Neural cell (in vitro differentiated cells): Measurements from ENCODE around the gene FGF1. TPM values are rescaled to one million over a fixed set of nuclear protein-coding genes. Genes with fewer than 3 reads are reported as not detected.

Experiments
- H2AFZ ChIP-seq: fragments of 200-600, 300-800 bp; sonication (generic), shearing (Covaris generic); 2 replicates; pipeline ENCODE4 v1.6.0; 2014; ENCODE audit warnings: low read depth, mild to moderate bottlenecking, antibody characterized with exemption, low read length, moderate library complexity
- H3F3A ChIP-seq: fragments of 200-600 bp; shearing (Covaris generic); 2 replicates; pipeline ENCODE4 v1.6.1; 2016; ENCODE audit warnings: mild to moderate bottlenecking, moderate library complexity, mixed read lengths, antibody characterized with exemption, low read length; ENCODE audit not compliant: insufficient read depth, poor library complexity, severe bottlenecking
- H3K27ac ChIP-seq: fragments of 200-600, 300-800 bp; sonication (generic), shearing (Covaris generic); 2 replicates; pipeline ENCODE4 v1.5.1; 2014; ENCODE audit warnings: mild to moderate bottlenecking, low read length, moderate library complexity
- H3K27me3 ChIP-seq: fragments of 300-800, 200-600 bp; sonication (generic), shearing (Covaris generic); 2 replicates; pipeline ENCODE4 v1.6.0; 2014; ENCODE audit warnings: mild to moderate bottlenecking, low read depth, low read length, moderate library complexity; ENCODE audit not compliant: insufficient read depth
- H3K36me3 ChIP-seq: fragments of 300-800, 200-600 bp; sonication (generic), shearing (Covaris generic); 2 replicates; pipeline ENCODE4 v1.5.1; 2014; ENCODE audit warnings: mild to moderate bottlenecking, antibody characterized with exemption, low read length, moderate library complexity; ENCODE audit not compliant: insufficient read depth
- H3K4me2 ChIP-seq: fragments of 300-800, 200-600 bp; sonication (generic), shearing (Covaris generic); 2 replicates; pipeline ENCODE4 v1.6.0; 2014; ENCODE audit warnings: mild to moderate bottlenecking, low read length
- H3K4me3 ChIP-seq: fragments of 300-800, 200-600 bp; sonication (generic), shearing (Covaris generic); 2 replicates; pipeline ENCODE4 v1.5.1; 2014; ENCODE audit warnings: mild to moderate bottlenecking, low read length, moderate library complexity
- H3K79me2 ChIP-seq: fragments of 200-600 bp; shearing (Covaris generic); replicated peaks from 2 replicates; pipeline ENCODE4 v1.6.0; 2014; ENCODE audit warnings: mild to moderate bottlenecking, low read length, moderate library complexity; ENCODE audit not compliant: insufficient read depth
- H3K9ac ChIP-seq: fragments of 300-800, 200-600 bp; sonication (generic), shearing (Covaris generic); 2 replicates; pipeline ENCODE4 v1.6.1; 2016; ENCODE audit warnings: mild to moderate bottlenecking, low read length, mixed read lengths
- H3K9me2 ChIP-seq: fragments of 200-600 bp; shearing (Covaris generic); 2 replicates; pipeline ENCODE4 v1.6.1; 2016; ENCODE audit warnings: mild to moderate bottlenecking, low read length, mixed read lengths; ENCODE audit not compliant: insufficient read depth
- H3K9me3 ChIP-seq: fragments of 200-600, 300-800 bp; sonication (generic), shearing (Covaris generic); 2 replicates; pipeline ENCODE4 v1.6.1; 2016; ENCODE audit warnings: mild to moderate bottlenecking, mixed run types, low read length, moderate library complexity, mixed read lengths
- H4K20me1 ChIP-seq: fragments of 200-600 bp; shearing (Covaris generic); 2 replicates; pipeline ENCODE4 v1.6.1; 2016; ENCODE audit warnings: mild to moderate bottlenecking, mixed run types; ENCODE audit not compliant: insufficient read depth
- EP300 ChIP-seq: fragments of 450-650 bp; conservative IDR thresholded peaks from 2 replicates; pipeline ENCODE4 v1.6.1; 2014; ENCODE audit warnings: antibody characterized with exemption, mild to moderate bottlenecking, moderate library complexity; ENCODE audit not compliant: poor library complexity, severe bottlenecking
- EZH2 ChIP-seq: fragments of 200-600, 300-800 bp; shearing (Covaris generic), sonication (generic); IDR thresholded peaks from 2 replicates; pipeline ENCODE4 v1.6.1; 2014; ENCODE audit warnings: antibody characterized with exemption, low read length, borderline replicate concordance, mild to moderate bottlenecking; ENCODE audit not compliant: insufficient read depth, poor library complexity, severe bottlenecking
- MXI1 ChIP-seq: fragments of 450-650 bp; conservative IDR thresholded peaks from 2 replicates; pipeline ENCODE4 v1.6.1; 2014; ENCODE audit warnings: antibody characterized with exemption, mild to moderate bottlenecking; ENCODE audit not compliant: poor library complexity, severe bottlenecking
- POLR2AphosphoS5 ChIP-seq: IDR thresholded peaks from 2 replicates; pipeline ENCODE4 v1.6.1; 2012
- RAD21 ChIP-seq: fragments of 450-650 bp; conservative IDR thresholded peaks from 2 replicates; pipeline ENCODE4 v1.6.1; 2014; ENCODE audit warnings: antibody characterized with exemption, mild to moderate bottlenecking, moderate library complexity
- SMC3 ChIP-seq: fragments of 450-650 bp; conservative IDR thresholded peaks from 2 replicates; pipeline ENCODE4 v1.6.1; 2014; ENCODE audit warnings: antibody characterized with exemption, mild to moderate bottlenecking, moderate library complexity; ENCODE audit not compliant: poor library complexity
- TAF1 ChIP-seq: IDR thresholded peaks from 2 replicates; pipeline ENCODE4 v1.6.1; 2012; ENCODE audit warnings: low read depth
- polyA plus RNA-seq: library from polyadenylated mRNA; depleted of rRNA; stranded (reverse); fragments of >200 nt; gene quantifications from 2 replicates; pipeline ENCODE4 v1.2.3, GENCODE V29; 2014
- TF ChIP-seq, protein P1 (sequence below): IDR thresholded peaks from 2 replicates; pipeline ENCODE4 v1.6.1; 2012; ENCODE audit warnings: borderline replicate concordance
- TF ChIP-seq, protein P2 (sequence below): fragments of 450-650 bp; IDR thresholded peaks from 2 replicates; pipeline ENCODE4 v1.5.1; 2014; ENCODE audit warnings: antibody characterized with exemption, mild to moderate bottlenecking, moderate library complexity; ENCODE audit not compliant: poor library complexity, severe bottlenecking

FGF1 gene
- polyA plus RNA-seq, 1 donor from 2014 or later = not detected

DNA sequence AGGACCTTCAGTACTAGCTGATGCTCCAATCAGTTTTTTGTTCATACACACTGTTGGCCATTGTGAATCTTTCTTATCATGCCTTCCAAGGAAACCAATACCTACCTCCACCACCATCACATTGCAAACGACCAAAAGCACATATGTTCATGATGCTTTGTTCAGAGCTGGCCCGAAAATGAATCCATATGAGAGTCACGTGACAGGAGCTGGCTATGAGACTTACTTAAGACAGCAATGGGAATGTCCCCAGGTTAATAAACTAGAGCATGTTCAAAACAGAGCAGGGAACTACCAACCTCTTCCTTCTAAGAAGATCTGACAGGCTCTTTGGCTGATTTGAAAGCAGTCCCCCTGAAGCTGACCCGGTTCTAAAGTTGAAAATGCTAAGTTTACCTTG is 93.5 kb downstream of the FGF1 start:
- H3K9ac ChIP-seq = no peak overlapping the region
- H2AFZ ChIP-seq = no peak overlapping the region
- H3K27ac ChIP-seq = no peak overlapping the region
- no peaks in the 10 kb centered on the region for H3K79me2 ChIP-seq
- no peaks in the 10 kb centered on the region for H3F3A ChIP-seq
- H3K27me3 ChIP-seq = no peaks in the 10 kb centered on the region
- H3K4me3 ChIP-seq = no peak overlapping the region
- H3K4me2 ChIP-seq = no peak overlapping the region
- no peaks in the 10 kb centered on the region for H3K9me2 ChIP-seq
- no peaks in the 10 kb centered on the region for H4K20me1 ChIP-seq
- no peaks in the 10 kb centered on the region for H3K9me3 ChIP-seq
- TF ChIP-seq EP300 = no peak
- no peak for TF ChIP-seq TAF1
- no peak for TF ChIP-seq POLR2AphosphoS5
- no peak for TF ChIP-seq RAD21
- TF ChIP-seq SMC3 = no peak
- TF ChIP-seq, protein P1, sequence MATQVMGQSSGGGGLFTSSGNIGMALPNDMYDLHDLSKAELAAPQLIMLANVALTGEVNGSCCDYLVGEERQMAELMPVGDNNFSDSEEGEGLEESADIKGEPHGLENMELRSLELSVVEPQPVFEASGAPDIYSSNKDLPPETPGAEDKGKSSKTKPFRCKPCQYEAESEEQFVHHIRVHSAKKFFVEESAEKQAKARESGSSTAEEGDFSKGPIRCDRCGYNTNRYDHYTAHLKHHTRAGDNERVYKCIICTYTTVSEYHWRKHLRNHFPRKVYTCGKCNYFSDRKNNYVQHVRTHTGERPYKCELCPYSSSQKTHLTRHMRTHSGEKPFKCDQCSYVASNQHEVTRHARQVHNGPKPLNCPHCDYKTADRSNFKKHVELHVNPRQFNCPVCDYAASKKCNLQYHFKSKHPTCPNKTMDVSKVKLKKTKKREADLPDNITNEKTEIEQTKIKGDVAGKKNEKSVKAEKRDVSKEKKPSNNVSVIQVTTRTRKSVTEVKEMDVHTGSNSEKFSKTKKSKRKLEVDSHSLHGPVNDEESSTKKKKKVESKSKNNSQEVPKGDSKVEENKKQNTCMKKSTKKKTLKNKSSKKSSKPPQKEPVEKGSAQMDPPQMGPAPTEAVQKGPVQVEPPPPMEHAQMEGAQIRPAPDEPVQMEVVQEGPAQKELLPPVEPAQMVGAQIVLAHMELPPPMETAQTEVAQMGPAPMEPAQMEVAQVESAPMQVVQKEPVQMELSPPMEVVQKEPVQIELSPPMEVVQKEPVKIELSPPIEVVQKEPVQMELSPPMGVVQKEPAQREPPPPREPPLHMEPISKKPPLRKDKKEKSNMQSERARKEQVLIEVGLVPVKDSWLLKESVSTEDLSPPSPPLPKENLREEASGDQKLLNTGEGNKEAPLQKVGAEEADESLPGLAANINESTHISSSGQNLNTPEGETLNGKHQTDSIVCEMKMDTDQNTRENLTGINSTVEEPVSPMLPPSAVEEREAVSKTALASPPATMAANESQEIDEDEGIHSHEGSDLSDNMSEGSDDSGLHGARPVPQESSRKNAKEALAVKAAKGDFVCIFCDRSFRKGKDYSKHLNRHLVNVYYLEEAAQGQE = no peak
- TF ChIP-seq EZH2 = no peak
- TF ChIP-seq MXI1 = no peak
- no peaks in the 10 kb centered on the region for H3K36me3 ChIP-seq

GRCh38 chr5:142590451-142591231 is 95.2 kb downstream of the FGF1 start:
- TF ChIP-seq, protein P1 = no peak
- TF ChIP-seq EP300 (no peak), EZH2 (no peak), TAF1 (no peak), SMC3 (no peak), MXI1 (no peak), RAD21 (no peak), POLR2AphosphoS5 (no peak)
- TF ChIP-seq, protein P2, sequence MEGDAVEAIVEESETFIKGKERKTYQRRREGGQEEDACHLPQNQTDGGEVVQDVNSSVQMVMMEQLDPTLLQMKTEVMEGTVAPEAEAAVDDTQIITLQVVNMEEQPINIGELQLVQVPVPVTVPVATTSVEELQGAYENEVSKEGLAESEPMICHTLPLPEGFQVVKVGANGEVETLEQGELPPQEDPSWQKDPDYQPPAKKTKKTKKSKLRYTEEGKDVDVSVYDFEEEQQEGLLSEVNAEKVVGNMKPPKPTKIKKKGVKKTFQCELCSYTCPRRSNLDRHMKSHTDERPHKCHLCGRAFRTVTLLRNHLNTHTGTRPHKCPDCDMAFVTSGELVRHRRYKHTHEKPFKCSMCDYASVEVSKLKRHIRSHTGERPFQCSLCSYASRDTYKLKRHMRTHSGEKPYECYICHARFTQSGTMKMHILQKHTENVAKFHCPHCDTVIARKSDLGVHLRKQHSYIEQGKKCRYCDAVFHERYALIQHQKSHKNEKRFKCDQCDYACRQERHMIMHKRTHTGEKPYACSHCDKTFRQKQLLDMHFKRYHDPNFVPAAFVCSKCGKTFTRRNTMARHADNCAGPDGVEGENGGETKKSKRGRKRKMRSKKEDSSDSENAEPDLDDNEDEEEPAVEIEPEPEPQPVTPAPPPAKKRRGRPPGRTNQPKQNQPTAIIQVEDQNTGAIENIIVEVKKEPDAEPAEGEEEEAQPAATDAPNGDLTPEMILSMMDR = no peak
- Histone ChIP-seq H3K4me2 (no peak overlapping the region), H3K79me2 (no peaks in the 10 kb centered on the region), H3K27me3 (no peaks in the 10 kb centered on the region), H3K9me3 (no peaks in the 10 kb centered on the region), H3K4me3 (no peak overlapping the region), H4K20me1 (no peaks in the 10 kb centered on the region), H3K27ac (no peak overlapping the region), H3K9me2 (no peaks in the 10 kb centered on the region), H3F3A (no peaks in the 10 kb centered on the region), H2AFZ (no peak overlapping the region), H3K9ac (no peak overlapping the region), H3K36me3 (no peaks in the 10 kb centered on the region)
